H9 (cell line): ENCODE measurements around the gene MXD3. TPM values are rescaled to one million over a fixed set of nuclear protein-coding genes. Genes with fewer than 3 reads are reported as not detected.

ENCODE experiments used
- DNase-seq: peaks from one replicate; pipeline ENCODE4 v3.0.0-alpha.2; 2017
- H2AFZ ChIP-seq: one replicate; pipeline ENCODE4 v1.6.1; 2013; ENCODE audit warnings: mild to moderate bottlenecking, low read length, control low read depth, moderate library complexity
- H2AK5ac ChIP-seq: 2 replicates; pipeline ENCODE4 v1.6.1; 2013; ENCODE audit warnings: low read length, control low read depth, mixed read lengths; ENCODE audit not compliant: insufficient read length
- H2BK120ac ChIP-seq: one replicate; pipeline ENCODE4 v1.6.1; 2013; ENCODE audit warnings: low read depth, mild to moderate bottlenecking, low read length, control low read depth, inconsistent platforms; ENCODE audit not compliant: poor library complexity, severe bottlenecking
- H2BK12ac ChIP-seq: 2 replicates; pipeline ENCODE4 v1.6.1; 2013; ENCODE audit warnings: low read length, control low read depth, mixed read lengths, low read depth; ENCODE audit not compliant: insufficient read length
- H2BK15ac ChIP-seq: 2 replicates; pipeline ENCODE4 v1.6.1; 2013; ENCODE audit warnings: low read depth, low read length, control low read depth
- H2BK20ac ChIP-seq: one replicate; pipeline ENCODE4 v1.6.1; 2013; ENCODE audit warnings: low read depth, mild to moderate bottlenecking, low read length, control low read depth, inconsistent platforms; ENCODE audit not compliant: poor library complexity, severe bottlenecking
- H2BK5ac ChIP-seq: 2 replicates; pipeline ENCODE4 v1.6.1; 2013; ENCODE audit warnings: low read length, control low read depth, mixed read lengths; ENCODE audit not compliant: insufficient read length
- H3K14ac ChIP-seq: 2 replicates; pipeline ENCODE4 v1.6.1; 2013; ENCODE audit warnings: low read length, control low read depth; ENCODE audit not compliant: insufficient read depth
- H3K18ac ChIP-seq: 2 replicates; pipeline ENCODE4 v1.6.1; 2013; ENCODE audit warnings: low read depth, mild to moderate bottlenecking, mixed read lengths, low read length, control low read depth; ENCODE audit not compliant: insufficient read length
- H3K23ac ChIP-seq: 2 replicates; pipeline ENCODE4 v1.6.1; 2013; ENCODE audit warnings: low read length, control low read depth, mixed read lengths, low read depth; ENCODE audit not compliant: insufficient read length
- H3K23me2 ChIP-seq: 2 replicates; pipeline ENCODE4 v1.6.1; 2013; ENCODE audit warnings: low read depth, mild to moderate bottlenecking, mixed read lengths, low read length, control low read depth; ENCODE audit not compliant: insufficient read length, poor library complexity, severe bottlenecking
- H3K27ac ChIP-seq: 2 replicates; pipeline ENCODE4 v1.5.1; 2013; ENCODE audit warnings: low read length, control low read depth, mixed read lengths, low read depth; ENCODE audit not compliant: insufficient read length
- H3K27me3 ChIP-seq: 2 replicates; pipeline ENCODE4 v1.6.1; 2013; ENCODE audit warnings: low read length, control low read depth, inconsistent platforms; ENCODE audit not compliant: insufficient read depth
- H3K4ac ChIP-seq: 2 replicates; pipeline ENCODE4 v1.6.1; 2013; ENCODE audit warnings: low read depth, mild to moderate bottlenecking, control low read depth, inconsistent platforms, low read length, moderate library complexity
- H3K4me1 ChIP-seq: 2 replicates; pipeline ENCODE4 v1.6.1; 2013; ENCODE audit warnings: low read length, control low read depth, inconsistent platforms; ENCODE audit not compliant: insufficient read depth
- H3K4me2 ChIP-seq: 2 replicates; pipeline ENCODE4 v1.6.1; 2013; ENCODE audit warnings: low read length, control low read depth, mixed read lengths; ENCODE audit not compliant: insufficient read length, insufficient read depth
- H3K56ac ChIP-seq: 2 replicates; pipeline ENCODE4 v1.6.1; 2013; ENCODE audit warnings: low read depth, mild to moderate bottlenecking, mixed read lengths, low read length, control low read depth; ENCODE audit not compliant: insufficient read length
- H3K79me1 ChIP-seq: 2 replicates; pipeline ENCODE4 v1.6.1; 2013; ENCODE audit warnings: low read depth, mild to moderate bottlenecking, moderate library complexity, low read length, control low read depth, inconsistent platforms; ENCODE audit not compliant: insufficient read depth, poor library complexity, severe bottlenecking
- H3K79me2 ChIP-seq: 2 replicates; pipeline ENCODE4 v1.6.1; 2013; ENCODE audit warnings: low read length, control low read depth, inconsistent platforms; ENCODE audit not compliant: insufficient read depth
- H3K9ac ChIP-seq: 2 replicates; pipeline ENCODE4 v1.6.1; 2013; ENCODE audit warnings: low read length, control low read depth, mixed read lengths; ENCODE audit not compliant: insufficient read length; ENCODE audit errors: extremely low read depth
- H3K9me3 ChIP-seq: one replicate; pipeline ENCODE4 v1.6.1; 2013; ENCODE audit warnings: low read depth, low read length, inconsistent platforms; ENCODE audit not compliant: control insufficient read depth
- H3T11ph ChIP-seq: one replicate; pipeline ENCODE4 v1.6.1; 2013; ENCODE audit warnings: mild to moderate bottlenecking, low read length, control low read depth, inconsistent platforms
- H4K20me1 ChIP-seq: one replicate; pipeline ENCODE4 v1.6.1; 2013; ENCODE audit not compliant: control insufficient read depth, insufficient read length, insufficient read depth
- H4K5ac ChIP-seq: 2 replicates; pipeline ENCODE4 v1.6.1; 2013; ENCODE audit warnings: low read depth, mild to moderate bottlenecking, mixed read lengths, low read length, control low read depth; ENCODE audit not compliant: insufficient read length
- H4K8ac ChIP-seq: replicated peaks from 2 replicates; pipeline ENCODE4 v1.6.1; 2013; ENCODE audit warnings: low read length, control low read depth, mixed read lengths, low read depth; ENCODE audit not compliant: insufficient read length
- H4K91ac ChIP-seq: 2 replicates; pipeline ENCODE4 v1.6.1; 2013; ENCODE audit warnings: low read depth, mild to moderate bottlenecking, moderate library complexity, mixed read lengths, low read length, control low read depth; ENCODE audit not compliant: insufficient read length
- H3K27ac Mint-ChIP-seq, 3 experiments: 2 replicates in 2 of 3; 3 replicates in 1 of 3; pipeline ENCODE4 v1.8.0; 2020 to 2021; ENCODE audit warnings: mixed read lengths in 3 of 3, mild to moderate bottlenecking in 1 of 3, moderate library complexity in 1 of 3
- H3K27me3 Mint-ChIP-seq: 2 replicates; pipeline ENCODE4 v1.8.0; 2021; ENCODE audit warnings: low read depth, mild to moderate bottlenecking, moderate library complexity, mixed read lengths
- H3K36me3 Mint-ChIP-seq, 3 experiments: 2 replicates in 2 of 3; 3 replicates in 1 of 3; pipeline ENCODE4 v1.8.0; 2020 to 2021; ENCODE audit warnings: low read depth in 3 of 3, mixed read lengths in 3 of 3; ENCODE audit not compliant: insufficient read depth in 1 of 3
- H3K4me1 Mint-ChIP-seq, 2 experiments: 2 replicates each; pipeline ENCODE4 v1.8.0; 2020; ENCODE audit warnings: mixed read lengths in 2 of 2
- H3K4me3 Mint-ChIP-seq, 2 experiments: 2 replicates in 1 of 2; 3 replicates in 1 of 2; pipeline ENCODE4 v1.8.0; 2020 to 2021; ENCODE audit warnings: mild to moderate bottlenecking in 2 of 2, mixed read lengths in 2 of 2, moderate library complexity in 1 of 2
- H3K9me3 Mint-ChIP-seq, 2 experiments: 2 replicates in 1 of 2; 3 replicates in 1 of 2; pipeline ENCODE4 v1.8.0; 2020; ENCODE audit warnings: mild to moderate bottlenecking in 2 of 2, mixed read lengths in 2 of 2, moderate library complexity in 1 of 2
- WGBS: extraction: QIAGEN DNeasy Blood & Tissue Kit; methylation state at CpG from one replicate; pipeline ENCODE4 v1.1.7; 2013; ENCODE audit warnings: missing lambda C conversion rate, low lambda C conversion rate, mixed read lengths; ENCODE audit not compliant: insufficient read length; ENCODE audit errors: extremely low coverage; 5-methylcytosine and 5-hydroxymethylcytosine counted together
- total RNA-seq: library from RNA; stranded (reverse); gene quantifications from 2 replicates; pipeline ENCODE4 v1.2.1, GENCODE V29; 2021
- TF ChIP-seq, protein P1 (sequence below): fragments of 200-600 bp; sonication (generic); conservative IDR thresholded peaks from 3 replicates; pipeline ENCODE4 v1.8.0; 2021; ENCODE audit warnings: antibody characterized with exemption, mild to moderate bottlenecking

The MXD3 gene
- total RNA-seq, 1 experiment from 2014 or later = 9.8 TPM

- no CpG with 5 or more reads among the region's 22 CpGs for WGBS
- Histone ChIP-seq H2AK5ac (no peak overlapping the region), H2BK15ac (no peak overlapping the region), H3K56ac (no peak overlapping the region), H2BK120ac (no peak overlapping the region), H3K9me3 (no peaks in the 10 kb centered on the region), H3K79me1 (no peaks in the 10 kb centered on the region), H4K8ac (no peak overlapping the region), H3K14ac (no peak overlapping the region), H3K4me2 (no peak overlapping the region), H3K4ac (no peak overlapping the region), H3K23me2 (no peaks in the 10 kb centered on the region), H3K27ac (no peak overlapping the region), H3T11ph (no peak overlapping the region), H4K91ac (no peak overlapping the region), H2BK20ac (no peak overlapping the region), H3K27me3 (no peaks in the 10 kb centered on the region), H3K79me2 (no peaks in the 10 kb centered on the region; the same call in 1 of the 2 replicates), H2BK5ac (no peak overlapping the region), H4K5ac (no peak overlapping the region), H3K9ac (no peak overlapping the region), H2BK12ac (no peak overlapping the region), H3K23ac (no peak overlapping the region), H2AFZ (no peak overlapping the region), H3K18ac (no peak overlapping the region), H4K20me1 (no peaks in the 10 kb centered on the region), H3K4me1 (peaks cover 6% of the 10 kb centered on the region; the same call in 1 of the 2 replicates)
- no peak overlapping the region; a peak in 1 of 5 replicates for H3K4me3 Mint-ChIP-seq
- no peaks in the 10 kb centered on the region for H3K9me3 Mint-ChIP-seq
- DNase-seq = no peak
- peaks cover 24 to 61% (median 54%) of the 10 kb centered on the region in 3 experiments; a peak in 6 of 7 replicates for H3K36me3 Mint-ChIP-seq
- peak overlapping the region in 1 of 3 experiments; percentile 48; a peak in 2 of 7 replicates for H3K27ac Mint-ChIP-seq
- H3K4me1 Mint-ChIP-seq = peaks cover 9 to 17% of the 10 kb centered on the region in 2 experiments
- TF ChIP-seq, protein P1, sequence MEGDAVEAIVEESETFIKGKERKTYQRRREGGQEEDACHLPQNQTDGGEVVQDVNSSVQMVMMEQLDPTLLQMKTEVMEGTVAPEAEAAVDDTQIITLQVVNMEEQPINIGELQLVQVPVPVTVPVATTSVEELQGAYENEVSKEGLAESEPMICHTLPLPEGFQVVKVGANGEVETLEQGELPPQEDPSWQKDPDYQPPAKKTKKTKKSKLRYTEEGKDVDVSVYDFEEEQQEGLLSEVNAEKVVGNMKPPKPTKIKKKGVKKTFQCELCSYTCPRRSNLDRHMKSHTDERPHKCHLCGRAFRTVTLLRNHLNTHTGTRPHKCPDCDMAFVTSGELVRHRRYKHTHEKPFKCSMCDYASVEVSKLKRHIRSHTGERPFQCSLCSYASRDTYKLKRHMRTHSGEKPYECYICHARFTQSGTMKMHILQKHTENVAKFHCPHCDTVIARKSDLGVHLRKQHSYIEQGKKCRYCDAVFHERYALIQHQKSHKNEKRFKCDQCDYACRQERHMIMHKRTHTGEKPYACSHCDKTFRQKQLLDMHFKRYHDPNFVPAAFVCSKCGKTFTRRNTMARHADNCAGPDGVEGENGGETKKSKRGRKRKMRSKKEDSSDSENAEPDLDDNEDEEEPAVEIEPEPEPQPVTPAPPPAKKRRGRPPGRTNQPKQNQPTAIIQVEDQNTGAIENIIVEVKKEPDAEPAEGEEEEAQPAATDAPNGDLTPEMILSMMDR = no peak
- no peaks in the 10 kb centered on the region; the same call in 1 of the 2 replicates for H3K27me3 Mint-ChIP-seq
These were observed 26.8 kb upstream of the MXD3 start for GRCh38 chr5:177338251-177339106.
